Tibial nerve (tissue), 4 donors: ENCODE measurements around the gene RELL2. TPM values are rescaled to one million over a fixed set of nuclear protein-coding genes. Genes with fewer than 3 reads are reported as not detected.

Experiments
- DNase-seq, 2 donors: peaks; one replicate each; pipeline ENCODE4 v3.0.0-alpha.2; 2019; ENCODE audit warnings: low spot score in 2 of 2
- H3K27ac ChIP-seq, 4 donors: fragments of 200-600 bp; sonication (generic) in 3 of 4; one replicate each; pipeline ENCODE4 v1.5.1; 2017 to 2019; ENCODE audit warnings: mild to moderate bottlenecking in 1 of 4
- H3K27me3 ChIP-seq, 2 donors: fragments of 200-600 bp; sonication (generic) in 1 of 2; one replicate each; pipeline versions ENCODE4 v1.5.1 to v1.6.0; 2017 to 2019
- H3K36me3 ChIP-seq, 3 donors: fragments of 200-600 bp; sonication (generic); one replicate each; pipeline ENCODE4 v1.5.1; 2018 to 2019
- H3K4me1 ChIP-seq, 4 donors: fragments of 200-600 bp; sonication (generic) in 3 of 4; one replicate each; pipeline ENCODE4 v1.5.1; 2017 to 2019
- H3K4me3 ChIP-seq, 4 donors: fragments of 200-600 bp; sonication (generic) in 3 of 4; one replicate each; pipeline ENCODE4 v1.5.1; 2017 to 2019; ENCODE audit warnings: mild to moderate bottlenecking in 1 of 4, moderate library complexity in 1 of 4
- H3K9me3 ChIP-seq, 4 donors: fragments of 200-600 bp; sonication (generic) in 3 of 4; one replicate each; pipeline ENCODE4 v1.5.1; 2017 to 2019
- EP300 ChIP-seq, 2 donors: sonication (generic); formaldehyde crosslinking; IDR thresholded peaks; one replicate each; pipeline ENCODE4 v1.6.1; 2017; ENCODE audit warnings: antibody characterized with exemption in 2 of 2, mild to moderate bottlenecking in 1 of 2
- POLR2A ChIP-seq, 2 donors: fragments of 450-650 bp; IDR thresholded peaks; one replicate each; pipeline ENCODE4 v1.6.1; 2017; ENCODE audit warnings: antibody characterized with exemption in 2 of 2, mild to moderate bottlenecking in 2 of 2, moderate library complexity in 2 of 2
- WGBS, 2 donors: methylation state at CpG; one replicate each; pipeline ENCODE4 v1.1.5; 2018; 5-methylcytosine and 5-hydroxymethylcytosine counted together
- total RNA-seq, 4 donors: library from RNA; depleted of rRNA; stranded (reverse); fragments of >200 nt; gene quantifications; one replicate each; pipeline ENCODE4 v1.1.0, GENCODE V29; 2016
- TF ChIP-seq, protein P1 (sequence below), 5 experiments: fragments of 200-600 bp in 3 of 5; fragments of 450-650 bp in 2 of 5; sonication (generic) in 3 of 5; IDR thresholded peaks; one replicate each; pipeline ENCODE4 v1.5.1; 2016 to 2019; ENCODE audit warnings: antibody characterized with exemption in 5 of 5, mild to moderate bottlenecking in 3 of 5, moderate library complexity in 2 of 5

The RELL2 gene
- total RNA-seq, 4 donors from 2014 or later, result 2.0 to 8.7 (median 4.1) TPM

DNA sequence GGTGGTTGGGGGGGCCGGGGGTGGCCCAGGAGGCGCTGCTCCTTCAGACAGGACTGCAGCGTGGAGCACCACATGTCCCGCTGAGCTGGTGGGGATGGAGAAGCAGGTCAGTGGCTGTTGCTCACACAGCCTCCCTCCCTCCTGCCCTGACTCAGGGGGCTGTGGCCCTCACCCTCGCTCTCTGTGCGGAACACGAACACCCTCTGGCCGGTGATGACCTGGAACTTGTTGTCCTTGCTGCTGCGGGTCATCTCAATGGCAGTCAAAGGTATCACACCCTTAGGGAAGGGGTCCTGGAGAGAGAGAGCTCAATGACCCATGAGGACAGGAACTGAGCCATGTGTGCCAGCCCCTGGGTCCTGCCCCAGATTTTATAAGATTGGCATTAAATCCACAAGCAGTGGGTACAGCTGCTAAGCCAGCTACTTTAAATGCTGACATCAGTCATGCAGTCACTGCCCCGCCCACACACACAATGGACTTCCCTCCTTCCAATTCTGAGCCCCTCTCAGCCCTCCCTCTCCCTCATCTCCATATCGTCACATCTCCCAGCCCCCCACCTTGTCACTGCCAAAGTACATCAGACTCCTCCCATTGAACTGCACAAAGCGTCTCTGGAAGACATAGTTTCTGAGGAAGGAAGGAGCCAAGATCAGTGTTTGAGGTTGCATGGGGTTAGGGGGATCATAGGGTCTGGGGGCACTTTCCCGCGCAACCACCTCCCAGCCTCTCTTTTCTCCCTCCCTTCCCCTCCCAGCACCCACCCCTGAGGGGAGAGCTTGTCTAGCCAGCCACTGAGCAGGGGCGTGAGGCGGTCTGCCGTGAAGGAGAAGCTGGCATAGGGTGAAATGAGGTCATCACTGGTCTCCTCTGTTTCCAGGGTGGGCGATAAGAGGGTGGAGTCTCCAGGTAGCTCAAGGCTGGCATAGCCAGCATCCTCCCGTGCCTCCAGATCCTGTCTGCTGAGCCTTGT is 36.3 kb downstream of the RELL2 start:
- no peak for DNase-seq
- Histone ChIP-seq H3K27ac (peak overlapping the region in 3 of 4 donors; percentile 19 to 75 (median 68)), H3K27me3 (no peaks in the 10 kb centered on the region), H3K36me3 (peaks cover 0 to 17% (median 0%) of the 10 kb centered on the region in 3 donors), H3K4me1 (peaks cover 0 to 5% (median 0%) of the 10 kb centered on the region in 4 donors), H3K4me3 (no peak overlapping the region), H3K9me3 (no peaks in the 10 kb centered on the region)
- WGBS, 2 donors, result 48 to 57% methylated on average over 18 to 19 of the region's 19 CpGs
- TF ChIP-seq, protein P1, sequence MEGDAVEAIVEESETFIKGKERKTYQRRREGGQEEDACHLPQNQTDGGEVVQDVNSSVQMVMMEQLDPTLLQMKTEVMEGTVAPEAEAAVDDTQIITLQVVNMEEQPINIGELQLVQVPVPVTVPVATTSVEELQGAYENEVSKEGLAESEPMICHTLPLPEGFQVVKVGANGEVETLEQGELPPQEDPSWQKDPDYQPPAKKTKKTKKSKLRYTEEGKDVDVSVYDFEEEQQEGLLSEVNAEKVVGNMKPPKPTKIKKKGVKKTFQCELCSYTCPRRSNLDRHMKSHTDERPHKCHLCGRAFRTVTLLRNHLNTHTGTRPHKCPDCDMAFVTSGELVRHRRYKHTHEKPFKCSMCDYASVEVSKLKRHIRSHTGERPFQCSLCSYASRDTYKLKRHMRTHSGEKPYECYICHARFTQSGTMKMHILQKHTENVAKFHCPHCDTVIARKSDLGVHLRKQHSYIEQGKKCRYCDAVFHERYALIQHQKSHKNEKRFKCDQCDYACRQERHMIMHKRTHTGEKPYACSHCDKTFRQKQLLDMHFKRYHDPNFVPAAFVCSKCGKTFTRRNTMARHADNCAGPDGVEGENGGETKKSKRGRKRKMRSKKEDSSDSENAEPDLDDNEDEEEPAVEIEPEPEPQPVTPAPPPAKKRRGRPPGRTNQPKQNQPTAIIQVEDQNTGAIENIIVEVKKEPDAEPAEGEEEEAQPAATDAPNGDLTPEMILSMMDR (IDR thresholded peaks at IDR 0.05), result no peak
- TF ChIP-seq POLR2A (IDR thresholded peaks at IDR 0.05) (no peak), EP300 (IDR thresholded peaks at IDR 0.05) (no peak)

DNA sequence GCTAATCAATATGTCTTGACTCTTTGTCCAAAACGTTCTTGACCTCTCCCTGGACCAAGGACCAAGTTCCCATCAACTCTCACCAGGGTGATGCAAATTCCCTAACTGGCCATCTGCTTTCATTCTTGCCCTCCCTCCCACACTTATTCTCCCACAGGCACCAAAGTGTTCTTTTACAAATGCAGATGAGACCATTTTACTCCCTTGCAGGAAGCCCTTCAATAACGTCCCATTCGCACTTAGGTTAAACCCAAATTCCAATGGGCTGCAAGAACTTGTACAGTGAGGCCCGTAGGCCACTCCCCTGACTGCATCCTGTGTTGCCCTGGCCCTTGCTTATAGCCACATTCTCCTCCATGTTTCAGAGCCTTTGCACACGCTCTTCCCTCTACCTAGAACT is 38.0 kb downstream of the RELL2 start:
- TF ChIP-seq, protein P1 (IDR thresholded peaks at IDR 0.05), result no peak
- no peak for TF ChIP-seq POLR2A (IDR thresholded peaks at IDR 0.05)
- TF ChIP-seq EP300 (IDR thresholded peaks at IDR 0.05), result no peak
- WGBS, 2 donors, result 53 to 54% methylated on average over 5 of the region's 5 CpGs

DNA sequence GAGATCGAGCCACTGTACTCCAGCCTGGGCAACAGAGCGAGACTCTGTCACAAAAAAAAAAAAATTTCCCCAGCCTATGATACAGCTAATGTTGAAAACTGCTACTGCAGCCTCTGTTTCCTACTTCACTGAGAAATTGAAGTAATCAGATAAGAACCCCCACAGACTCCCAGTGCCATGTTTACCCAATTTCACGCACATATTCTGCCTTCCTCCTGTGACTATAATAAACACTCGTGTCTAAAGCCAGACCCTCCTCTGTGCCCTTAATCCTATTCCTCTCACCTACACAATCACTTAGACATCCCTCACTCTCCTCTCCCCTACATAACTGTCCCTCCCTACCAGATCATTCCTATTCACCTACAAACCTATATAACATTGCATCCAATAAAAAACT is 38.9 kb downstream of the RELL2 start:
- H3K27me3 ChIP-seq, result no peaks in the 10 kb centered on the region
- H3K4me3 ChIP-seq, result no peak overlapping the region
- no peak overlapping the region for H3K27ac ChIP-seq
- peaks cover 0 to 15% (median under 1%) of the 10 kb centered on the region in 4 donors for H3K4me1 ChIP-seq
- TF ChIP-seq, protein P1 (IDR thresholded peaks at IDR 0.05), result no peak
- no peak for TF ChIP-seq POLR2A (IDR thresholded peaks at IDR 0.05)
- no peak for TF ChIP-seq EP300 (IDR thresholded peaks at IDR 0.05)
- no peaks in the 10 kb centered on the region for H3K9me3 ChIP-seq
- WGBS, 2 donors, result 85 to 90% methylated on average over 4 of the region's 4 CpGs
- no peak for DNase-seq
- peaks cover 0 to 11% (median 0%) of the 10 kb centered on the region in 3 donors for H3K36me3 ChIP-seq

More for the DNA sequence above, 38.0 kb downstream of the RELL2 start:
- no peaks in the 10 kb centered on the region for H3K9me3 ChIP-seq
- no peaks in the 10 kb centered on the region for H3K27me3 ChIP-seq
- DNase-seq, result no peak
- no peak overlapping the region for H3K4me3 ChIP-seq
- H3K4me1 ChIP-seq, result peaks cover 0 to 6% (median 0%) of the 10 kb centered on the region in 4 donors
- peaks cover 0 to 11% (median 0%) of the 10 kb centered on the region in 3 donors for H3K36me3 ChIP-seq
- no peak overlapping the region for H3K27ac ChIP-seq

GRCh38 chr5:141677415-141677814 is 40.6 kb downstream of the RELL2 start:
- DNase-seq, result no peak
- TF ChIP-seq EP300 (IDR thresholded peaks at IDR 0.05), result no peak
- no peak for TF ChIP-seq POLR2A (IDR thresholded peaks at IDR 0.05)
- TF ChIP-seq, protein P1 (IDR thresholded peaks at IDR 0.05), result no peak
- Histone ChIP-seq H3K36me3 (peaks cover 0 to 5% (median 0%) of the 10 kb centered on the region in 3 donors), H3K4me3 (no peak overlapping the region), H3K27ac (no peak overlapping the region), H3K4me1 (peaks cover 0 to 33% (median 9%) of the 10 kb centered on the region in 4 donors), H3K27me3 (no peaks in the 10 kb centered on the region), H3K9me3 (no peaks in the 10 kb centered on the region)

DNA sequence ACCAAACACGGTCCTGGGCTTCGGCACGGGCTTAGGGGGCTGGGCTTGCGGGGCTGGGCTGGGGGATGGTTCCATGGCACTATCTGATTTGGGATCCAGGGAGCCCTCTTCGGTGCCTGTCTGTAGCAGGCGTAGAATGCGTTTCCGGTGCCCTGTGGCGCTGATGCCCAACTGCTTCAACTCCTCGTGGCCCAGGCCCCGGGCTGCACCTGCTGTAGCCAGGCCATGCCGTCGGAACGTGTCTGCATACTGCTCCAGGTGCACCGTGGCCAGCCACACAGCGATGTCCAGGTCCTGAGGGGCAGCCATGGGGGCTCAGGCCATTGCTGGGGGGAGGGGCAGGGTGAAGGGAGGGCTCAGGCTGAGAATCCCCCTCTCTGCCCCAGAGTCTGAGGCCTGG is 43.4 kb downstream of the RELL2 start:
- no peak for DNase-seq
- Histone ChIP-seq H3K36me3 (peaks cover 0 to 5% (median 0%) of the 10 kb centered on the region in 3 donors), H3K9me3 (no peaks in the 10 kb centered on the region), H3K27me3 (no peaks in the 10 kb centered on the region), H3K27ac (peak overlapping the region in 1 of 4 donors; percentile 85), H3K4me3 (no peak overlapping the region), H3K4me1 (peaks cover 0 to 40% (median 13%) of the 10 kb centered on the region in 4 donors)
- TF ChIP-seq EP300 (IDR thresholded peaks at IDR 0.05) (no peak), POLR2A (IDR thresholded peaks at IDR 0.05) (no peak)
- TF ChIP-seq, protein P1 (IDR thresholded peaks at IDR 0.05), result no peak
- WGBS, 2 donors, result 80 to 96% methylated on average over 11 to 14 of the region's 16 CpGs
